ENCODE results near the gene MICB. TPM values are rescaled to one million over a fixed set of nuclear protein-coding genes. Genes with fewer than 3 reads are reported as not detected.
A peak's percentile ranks its signal among the peaks of the same experiment; 100 is the strongest.

Gene MICB
- polyA plus RNA-seq, 1 experiment, result 23.4 TPM

GRCh38 chr6:31521835-31522234 is 23.9 kb downstream of the MICB start:
- H3K27me3 ChIP-seq (ENCODE audit: control insufficient read depth, insufficient read depth, low read length), result no peaks in the 10 kb centered on the region; the same call in 1 of the 2 replicates
- POLR2A ChIA-PET, result no interaction called here
- TF ChIP-seq CTCF (IDR thresholded peaks at IDR 0.05; ENCODE audit: insufficient read depth, low read depth, low read length), result no peak

GRCh38 chr6:31525553-31525931 is 27.6 kb downstream of the MICB start:
- CTCF ChIA-PET, result interaction anchor here (1.0 to 1.1 kb wide), 2 partner anchors 8 to 22 kb away, joined by 3 read pairs; partner anchors contain the start of gene NFKBIL1
- POLR2A ChIA-PET, result interaction anchor here (0.7 kb wide), 1 partner anchor 281 kb away, joined by 13 read pairs; the partner anchor contains the start of gene LSM2
- no peak for TF ChIP-seq CTCF (IDR thresholded peaks at IDR 0.05; ENCODE audit: insufficient read depth, low read depth, low read length)
- no peak for DNase-seq (ENCODE audit: low read depth)
- H3K4me3 ChIP-seq (ENCODE audit: low read depth, low read length), result no peak overlapping the region
- no peaks in the 10 kb centered on the region for H3K27me3 ChIP-seq (ENCODE audit: control insufficient read depth, insufficient read depth, low read length)
- peaks cover 3% of the 10 kb centered on the region for H3K36me3 ChIP-seq (ENCODE audit: control insufficient read depth, insufficient read depth, low read length)

More at GRCh38 chr6:31521835-31522234, 23.9 kb downstream of the MICB start:
- H3K4me3 ChIP-seq (ENCODE audit: low read depth, low read length), result no peak overlapping the region
- CTCF ChIA-PET, result no interaction called here
- H3K36me3 ChIP-seq (ENCODE audit: control insufficient read depth, insufficient read depth, low read length), result no peaks in the 10 kb centered on the region
- DNase-seq (ENCODE audit: low read depth), result no peak

GRCh38 chr6:31525932-31526591 is 28.1 kb downstream of the MICB start:
- ChIA-PET CTCF (interaction anchor here (1.0 to 1.1 kb wide), 2 partner anchors 9 to 21 kb away, joined by 3 read pairs; partner anchors contain the start of gene NFKBIL1), POLR2A (no interaction called here)
- peak; percentile 41 for DNase-seq (ENCODE audit: low read depth)
- Histone ChIP-seq H3K4me3 (ENCODE audit: low read depth, low read length) (no peak overlapping the region), H3K27me3 (ENCODE audit: control insufficient read depth, insufficient read depth, low read length) (no peaks in the 10 kb centered on the region), H3K36me3 (ENCODE audit: control insufficient read depth, insufficient read depth, low read length) (peaks cover 8% of the 10 kb centered on the region)
- TF ChIP-seq CTCF (IDR thresholded peaks at IDR 0.05; ENCODE audit: insufficient read depth, low read depth, low read length), result no peak

- CTCF ChIA-PET, result interaction anchor here (1.2 to 3.0 kb wide), 3 partner anchors 11 to 33 kb away, joined by 3 to 12 read pairs (median 4); partner anchors contain the start of gene ATP6V1G2
- DNase-seq (ENCODE audit: low read depth), result no peak
- POLR2A ChIA-PET, result interaction anchor here (0.7 kb wide), 1 partner anchor 773 kb away, joined by 7 read pairs; no protein-coding TSS in a partner anchor
- H3K27me3 ChIP-seq (ENCODE audit: control insufficient read depth, insufficient read depth, low read length), result no peaks in the 10 kb centered on the region
- H3K36me3 ChIP-seq (ENCODE audit: control insufficient read depth, insufficient read depth, low read length), result peaks cover 14% of the 10 kb centered on the region
- no peak for TF ChIP-seq CTCF (IDR thresholded peaks at IDR 0.05; ENCODE audit: insufficient read depth, low read depth, low read length)
- H3K4me3 ChIP-seq (ENCODE audit: low read depth, low read length), result no peak overlapping the region
Observed at GRCh38 chr6:31528307-31528777, 30.4 kb downstream of the MICB start.

- Histone ChIP-seq H3K4me3 (ENCODE audit: low read depth, low read length) (no peak within 1 kb of the TSS), H3K27me3 (ENCODE audit: control insufficient read depth, insufficient read depth, low read length) (no peaks in the 10 kb centered on the region), H3K36me3 (ENCODE audit: control insufficient read depth, insufficient read depth, low read length) (peaks cover 19% of the 10 kb centered on the region)
- ChIA-PET CTCF (interaction anchor here (1.0 to 3.0 kb wide), 4 partner anchors 10 to 34 kb away, joined by 3 to 12 read pairs (median 4); partner anchors contain the start of gene ATP6V1G2), POLR2A (interaction anchor here (0.7 kb wide), 1 partner anchor 774 kb away, joined by 7 read pairs; no protein-coding TSS in a partner anchor)
- DNase-seq (ENCODE audit: low read depth), result no peak
- TF ChIP-seq CTCF (IDR thresholded peaks at IDR 0.05; ENCODE audit: insufficient read depth, low read depth, low read length), result no peak
Observed at GRCh38 chr6:31528821-31529328, 30.9 kb downstream of the MICB start, which contains the start of gene MCCD1. MCCD1 (plus strand) TSS chr6:31528962; CDS start chr6:31529015, 53 bp downstream.

All from BJ (cell line).